GM21786 (cell line): Measurements from ENCODE around the gene CGB1.
"Not testable (repeated sequence)": the region's sequence is repeated elsewhere in the genome, so short reads cannot be mapped to it uniquely, and the experiment has no call there.

Experiments used
- ATAC-seq: cut with Tn5 transposase; IDR thresholded peaks from one replicate; pipeline ENCODE4 v1.9.1; 2021; ENCODE audit not compliant: unreplicated experiment

Gene CGB1

DNA sequence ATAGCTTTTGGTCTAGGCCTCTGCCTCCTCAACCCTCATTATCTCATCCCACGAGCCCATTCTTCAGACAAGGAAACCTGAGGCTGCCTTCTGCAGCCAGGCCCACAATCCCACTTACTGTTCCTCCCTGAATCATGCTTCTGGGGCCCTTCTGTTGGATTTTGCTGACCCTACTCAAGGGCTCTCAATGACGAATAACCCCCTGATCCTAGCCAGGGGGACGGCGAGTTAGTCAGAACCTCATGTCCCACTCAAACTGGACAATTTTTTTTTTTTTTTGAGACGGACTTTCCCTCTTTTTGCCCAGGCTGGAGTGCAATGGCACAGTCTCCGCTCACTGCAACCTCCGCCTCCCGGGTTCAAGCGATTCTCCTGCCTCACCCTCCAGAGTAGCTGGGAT lies 14.6 kb downstream of the CGB1 start:
- no peak for ATAC-seq

DNA sequence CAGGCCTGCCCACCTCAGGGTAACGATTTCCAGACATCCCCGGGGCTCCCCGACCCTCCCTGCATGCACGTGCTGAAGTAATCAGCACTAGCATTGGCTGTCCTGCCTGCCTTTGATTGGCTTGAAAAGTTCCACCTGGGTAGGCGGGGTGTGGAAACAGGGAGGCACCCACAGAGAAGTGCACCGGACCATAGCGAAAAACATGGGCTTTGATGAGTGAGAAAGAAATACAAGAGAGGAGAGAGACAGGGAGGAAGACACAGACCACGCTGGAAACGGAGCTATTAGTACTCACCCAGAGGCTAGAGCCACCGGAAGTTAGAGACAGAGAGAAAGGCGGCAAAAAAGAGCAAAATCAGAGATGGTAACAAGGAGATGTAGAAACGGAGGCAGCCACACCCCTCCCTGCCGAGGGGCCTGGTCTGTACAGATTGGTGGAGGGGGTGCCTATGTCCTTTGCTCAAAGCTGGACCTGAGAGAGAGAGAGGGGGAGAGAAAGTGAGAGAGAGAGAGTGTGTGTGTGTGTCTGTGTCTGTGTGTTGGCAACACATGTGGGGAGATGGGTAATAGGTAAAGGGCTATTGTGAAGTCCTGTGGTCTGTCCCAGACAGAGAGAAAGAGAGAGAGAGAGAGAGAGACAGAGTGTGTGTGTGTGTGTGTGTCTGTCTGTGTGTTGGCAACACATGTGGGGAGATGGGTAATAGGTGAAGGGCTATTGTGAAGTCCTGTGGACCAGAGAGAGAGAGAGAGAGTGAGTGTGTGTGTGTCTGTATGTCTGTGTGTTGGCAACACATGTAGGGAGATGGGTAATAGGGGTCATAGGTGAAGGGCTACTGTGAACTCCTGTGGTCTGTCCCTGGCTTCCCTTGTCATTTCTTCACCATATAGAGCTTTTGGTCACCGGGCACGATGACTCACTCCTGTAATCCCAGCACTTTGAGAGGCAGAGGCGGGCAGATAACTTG lies 15.5 kb downstream of the CGB1 start:
- ATAC-seq = no peak

DNA sequence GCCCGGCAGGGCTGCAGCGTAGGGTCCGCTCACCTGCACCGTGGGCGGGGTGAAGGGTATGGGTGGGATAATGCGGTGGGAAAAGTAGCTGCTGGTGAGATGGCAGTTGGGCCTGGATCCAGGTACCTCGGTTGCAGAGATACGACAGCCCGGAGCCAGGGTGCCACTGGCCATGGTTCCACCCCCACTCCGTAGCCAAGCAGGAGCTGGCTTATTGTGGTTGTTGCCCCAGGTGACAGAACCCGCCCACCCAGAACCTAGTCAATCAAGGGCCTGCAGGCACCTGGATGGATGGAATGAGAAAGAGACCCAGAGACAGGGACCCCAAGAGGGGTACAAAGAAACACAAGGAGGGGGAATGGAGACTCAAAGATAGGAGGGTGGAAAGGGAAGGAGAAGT lies 16.4 kb downstream of the CGB1 start:
- no peak for ATAC-seq

DNA sequence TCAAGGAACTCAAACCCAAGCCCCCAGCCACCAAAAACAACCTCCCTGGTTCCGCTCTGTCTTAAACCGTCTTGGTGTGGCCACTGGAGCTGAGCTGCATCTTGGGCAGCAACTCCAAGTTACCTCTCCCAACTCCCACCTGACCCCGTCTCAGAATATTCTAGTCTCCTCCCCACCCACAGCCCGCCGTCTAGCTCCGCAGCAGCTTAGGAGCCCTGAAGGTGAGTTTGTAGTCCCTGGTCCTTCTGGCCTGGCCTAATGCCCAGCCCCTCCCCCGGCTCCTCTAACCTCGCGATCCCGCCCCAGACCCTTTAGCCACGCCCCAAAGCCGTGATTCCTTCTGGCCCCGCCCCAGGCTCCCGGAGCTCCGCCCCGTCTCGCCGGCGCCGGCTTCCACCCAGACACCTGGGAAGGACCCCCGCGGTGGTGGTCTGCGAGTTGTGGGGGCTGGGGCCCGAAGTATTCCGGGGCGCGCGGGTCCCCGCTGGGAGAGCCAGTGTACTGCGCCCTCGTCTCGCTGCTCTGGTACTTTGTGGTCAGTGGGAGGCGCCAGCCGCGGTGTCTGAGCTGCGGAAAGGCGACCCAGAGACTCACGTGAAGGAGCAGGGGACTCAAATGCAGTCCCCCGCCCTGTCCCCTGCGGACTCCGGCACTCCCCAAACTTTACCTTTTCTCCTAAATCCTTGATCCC lies 17.3 kb downstream of the CGB1 start:
- no peak for ATAC-seq

DNA sequence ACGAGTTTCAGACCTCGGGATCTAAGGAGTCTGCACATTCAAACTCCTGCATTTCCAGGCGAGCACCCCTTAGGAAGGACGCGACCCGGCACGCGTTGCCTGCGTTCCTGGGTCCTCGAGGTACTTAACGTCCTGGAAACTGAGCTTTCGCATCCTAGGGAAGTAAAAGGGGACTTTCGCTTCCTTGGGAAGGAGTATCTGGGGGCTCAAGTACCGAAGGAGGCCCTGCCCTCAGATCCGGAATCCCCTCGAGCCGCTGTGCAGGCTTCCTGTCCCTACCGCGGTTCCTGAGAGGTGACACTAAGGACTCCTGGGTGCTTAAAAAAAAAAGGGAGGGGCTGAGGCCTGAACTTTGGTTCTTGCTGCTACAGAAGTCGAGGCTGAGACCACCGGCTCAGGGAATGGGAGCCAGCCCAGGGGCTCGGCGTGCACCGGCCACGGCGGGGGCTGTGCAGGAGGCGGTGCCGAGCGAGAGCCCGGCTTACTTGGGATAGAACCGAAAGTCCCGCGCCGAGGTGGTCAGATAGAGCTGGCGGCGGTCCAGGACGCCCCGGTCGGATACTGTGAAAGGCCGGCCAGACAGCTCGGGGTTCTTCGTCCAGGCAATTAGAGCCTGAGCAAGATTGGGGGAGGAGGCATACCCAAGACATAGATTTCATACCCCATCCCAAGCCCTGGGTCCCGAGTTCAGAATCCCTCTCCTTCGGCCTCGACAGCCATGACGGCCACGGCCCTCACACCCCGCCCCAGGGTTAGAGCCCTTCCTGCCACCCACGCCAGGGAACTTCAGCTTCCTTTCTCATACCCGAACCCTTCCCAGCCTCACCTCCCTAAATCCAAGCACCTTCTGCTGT lies 18.1 kb downstream of the CGB1 start:
- ATAC-seq = not testable (repeated sequence)

DNA sequence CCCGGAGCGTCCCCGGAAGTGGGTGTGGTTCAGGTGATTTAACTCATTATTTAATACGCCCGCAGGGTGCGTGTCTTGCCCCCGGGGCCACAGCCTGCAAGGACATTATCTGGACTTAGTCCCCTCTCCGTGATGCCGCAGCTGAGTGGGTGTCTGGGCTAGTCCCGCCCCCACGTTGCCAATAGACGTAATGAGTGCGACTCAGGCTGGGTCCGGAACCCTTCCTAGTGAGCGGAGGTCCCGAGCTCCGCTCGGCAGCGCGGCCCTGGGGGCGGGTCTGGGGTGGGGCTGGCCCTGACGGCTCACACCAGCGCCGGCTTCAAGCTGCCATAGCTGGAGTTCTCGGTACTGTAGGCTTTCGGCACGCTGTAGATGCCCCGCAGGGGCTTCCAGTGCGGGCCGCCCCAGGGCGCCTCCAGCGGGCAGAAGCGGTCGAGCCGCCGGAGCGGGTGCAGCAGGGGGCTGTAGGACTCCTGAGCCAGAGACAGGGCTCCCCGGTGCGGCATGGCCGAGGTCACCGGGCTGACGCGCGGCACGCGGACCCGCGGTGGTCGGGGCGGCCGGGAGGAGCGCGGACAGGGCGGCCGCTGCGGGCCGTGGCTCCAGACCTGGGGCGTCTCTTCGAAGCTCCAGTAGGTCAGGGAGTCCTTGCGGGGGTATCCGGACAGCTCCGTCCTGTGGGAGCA lies 18.9 kb downstream of the CGB1 start:
- ATAC-seq = no peak

DNA sequence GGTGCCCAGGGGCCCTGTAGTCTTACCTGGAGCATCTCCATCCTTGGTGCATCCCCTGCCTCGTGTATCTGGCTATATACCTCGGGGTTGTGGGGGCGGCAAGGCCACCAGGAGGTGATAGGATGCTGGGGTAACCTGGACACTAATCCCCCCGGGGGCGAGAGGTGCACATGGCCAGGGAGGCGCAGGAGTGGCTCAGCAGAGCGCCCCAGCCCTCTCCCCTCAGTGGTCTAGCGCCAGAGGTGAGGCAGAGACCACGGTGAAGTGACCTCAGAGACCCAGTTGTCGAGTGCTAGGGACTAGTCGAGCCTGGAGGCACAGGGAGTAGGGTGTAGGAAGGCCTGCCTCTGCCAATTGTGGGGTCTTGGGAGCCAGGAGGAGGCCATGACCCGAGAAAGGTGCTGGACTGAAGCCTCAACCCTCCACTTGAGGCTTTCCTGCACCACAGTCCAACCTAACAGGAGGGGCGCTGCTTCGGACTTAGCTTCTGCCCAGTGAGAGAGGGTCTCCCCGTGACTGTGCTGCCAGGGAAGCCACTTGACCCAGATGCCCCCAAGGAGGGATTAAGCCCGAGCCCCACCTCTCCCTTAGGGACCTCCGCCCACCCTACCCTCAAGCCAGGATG lies 19.5 kb downstream of the CGB1 start, which contains the start of gene LHB:
LHB (minus strand) TSS at position 51 of the 625 bp plus-strand sequence; CDS start at position 41, 10 bp downstream.
- no peak for ATAC-seq

DNA sequence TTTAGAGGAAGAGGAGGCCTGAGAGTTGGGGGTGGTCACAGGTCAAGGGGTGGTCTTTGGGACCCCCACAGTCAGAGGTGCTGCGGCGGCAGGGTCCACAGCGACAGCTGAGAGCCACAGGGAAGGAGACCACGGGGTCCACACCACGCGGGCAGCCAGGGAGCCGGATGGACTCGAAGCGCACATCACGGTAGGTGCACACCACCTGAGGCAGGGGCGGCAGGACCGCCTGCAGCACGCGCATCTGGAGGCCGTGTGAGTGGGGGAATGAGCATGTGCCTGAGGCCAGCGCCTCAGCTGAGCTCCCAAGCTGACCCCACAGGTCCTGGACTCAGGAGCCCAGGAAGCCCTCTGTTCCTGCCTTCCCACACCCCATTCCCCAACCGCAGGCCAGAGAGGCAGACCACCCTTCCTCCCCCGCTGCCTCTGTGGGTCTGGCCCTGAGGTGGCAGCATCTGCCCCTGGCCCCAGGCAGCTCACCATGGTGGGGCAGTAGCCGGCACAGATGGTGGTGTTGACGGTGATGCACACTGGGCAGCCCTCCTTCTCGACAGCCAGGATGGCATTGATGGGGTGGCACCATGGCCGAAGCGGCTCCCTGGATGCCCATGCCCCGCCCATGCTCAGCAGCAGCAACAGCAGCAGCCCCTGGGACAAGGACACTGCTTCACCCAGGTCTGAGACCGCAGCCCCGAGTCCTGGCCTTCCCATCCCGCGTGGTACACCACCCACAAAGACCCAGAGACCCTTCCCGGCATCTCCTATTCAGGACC lies 20.4 kb downstream of the CGB1 start:
- ATAC-seq = no peak

DNA sequence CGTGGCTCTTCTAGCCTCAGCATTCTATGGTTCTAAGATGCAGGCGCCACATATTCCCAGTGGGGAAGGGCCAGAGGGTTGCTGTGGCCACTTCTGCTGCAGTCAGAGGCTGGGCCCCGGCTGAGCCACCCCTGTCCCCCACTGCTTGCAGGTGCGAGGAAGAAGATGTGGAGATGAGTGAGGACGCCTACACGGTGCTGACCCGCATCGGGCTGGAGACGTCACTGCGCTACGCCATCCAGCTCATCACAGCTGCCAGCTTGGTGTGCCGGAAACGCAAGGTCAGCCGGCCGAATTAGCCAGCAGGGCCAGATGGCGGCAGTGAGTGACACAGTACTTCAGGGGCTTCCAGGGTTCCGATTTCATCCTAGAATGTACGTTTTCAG lies 21.8 kb downstream of the CGB1 start:
- no peak for ATAC-seq

DNA sequence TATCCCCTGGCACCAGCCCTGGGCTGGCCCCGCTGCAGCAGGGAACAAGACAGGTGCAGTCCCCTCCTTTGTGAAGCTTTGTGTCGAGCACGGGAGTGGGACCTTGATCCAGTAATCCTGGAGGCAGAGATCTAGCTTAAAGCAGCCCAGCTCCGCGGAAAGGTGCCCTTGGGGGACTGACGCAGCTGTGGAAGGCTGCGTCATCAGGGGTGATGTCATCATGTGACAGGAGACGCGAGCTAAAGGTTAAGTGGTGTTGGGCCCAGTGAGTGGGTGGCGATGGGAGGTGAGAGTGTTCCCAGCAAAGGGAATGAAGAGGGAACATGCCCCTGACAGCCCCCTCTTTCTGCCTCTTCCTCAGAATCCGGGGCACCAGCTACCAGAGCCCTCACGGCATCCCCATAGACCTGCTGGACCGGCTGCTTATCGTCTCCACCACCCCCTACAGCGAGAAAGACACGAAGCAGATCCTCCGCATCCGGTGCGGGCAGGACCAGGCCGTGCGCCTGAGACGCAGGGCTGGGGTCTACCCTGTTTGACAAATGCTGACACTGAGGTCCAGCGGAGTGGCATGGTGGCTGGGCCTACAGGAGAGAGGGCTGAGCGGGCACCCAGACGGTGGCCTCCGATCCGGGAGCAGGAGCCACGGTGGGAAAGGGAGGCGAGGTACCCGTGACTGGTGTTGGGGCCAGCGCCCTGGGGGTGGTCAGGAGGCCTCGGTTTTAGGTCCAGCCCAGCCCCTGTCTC lies 22.4 kb downstream of the CGB1 start:
- ATAC-seq = no peak

DNA sequence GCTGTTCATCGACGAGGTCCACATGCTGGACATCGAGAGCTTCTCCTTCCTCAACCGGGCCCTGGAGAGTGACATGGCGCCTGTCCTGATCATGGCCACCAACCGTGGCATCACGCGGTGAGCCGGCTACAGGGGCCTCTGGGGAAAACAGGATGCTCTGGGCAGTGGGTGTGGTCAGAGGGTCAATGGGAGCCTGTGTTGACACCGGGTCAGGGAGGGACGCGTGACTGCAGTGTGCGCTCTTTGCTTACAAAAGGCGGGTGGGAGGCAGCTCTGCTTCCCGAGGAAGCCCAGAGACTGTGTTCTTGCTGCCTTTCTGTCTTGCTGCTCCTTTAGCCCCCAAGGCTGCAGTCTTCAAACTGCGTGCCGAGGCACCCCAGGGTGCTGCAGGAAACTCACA lies 25.5 kb downstream of the CGB1 start:
- no peak for ATAC-seq

DNA sequence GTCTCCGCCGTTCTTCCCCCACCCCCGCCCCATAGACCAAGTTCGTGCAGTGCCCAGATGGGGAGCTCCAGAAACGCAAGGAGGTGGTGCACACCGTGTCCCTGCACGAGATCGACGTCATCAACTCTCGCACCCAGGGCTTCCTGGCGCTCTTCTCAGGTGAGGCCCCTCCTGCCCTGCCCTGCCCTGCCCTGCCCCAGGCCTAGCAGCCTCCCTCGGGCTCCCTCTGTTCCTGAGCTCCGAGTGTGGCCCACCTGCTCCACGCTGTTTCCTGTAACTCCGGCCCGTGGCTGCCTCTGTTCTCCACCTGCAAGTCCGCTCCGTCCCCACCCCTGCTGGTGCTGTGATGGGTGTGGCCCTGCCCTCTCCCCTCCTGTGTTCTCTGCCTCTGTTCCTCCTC lies 26.2 kb downstream of the CGB1 start:
- ATAC-seq = no peak

DNA sequence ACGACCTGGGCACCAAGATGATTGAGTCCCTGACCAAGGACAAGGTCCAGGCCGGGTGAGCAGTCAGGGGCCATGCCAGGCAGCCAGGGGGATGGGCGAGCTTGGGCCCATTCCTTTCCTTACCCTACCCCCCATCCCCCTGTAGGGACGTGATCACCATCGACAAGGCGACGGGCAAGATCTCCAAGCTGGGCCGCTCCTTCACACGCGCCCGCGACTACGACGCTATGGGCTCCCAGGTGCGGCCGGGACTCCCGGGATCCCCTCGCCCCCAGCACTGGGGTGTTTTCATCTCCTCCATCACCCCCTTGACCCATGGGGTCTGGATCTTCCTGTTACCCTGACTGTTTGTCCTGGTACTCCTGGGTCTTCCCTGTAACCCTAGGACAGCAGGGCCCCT lies 26.9 kb downstream of the CGB1 start:
- ATAC-seq = no peak

DNA sequence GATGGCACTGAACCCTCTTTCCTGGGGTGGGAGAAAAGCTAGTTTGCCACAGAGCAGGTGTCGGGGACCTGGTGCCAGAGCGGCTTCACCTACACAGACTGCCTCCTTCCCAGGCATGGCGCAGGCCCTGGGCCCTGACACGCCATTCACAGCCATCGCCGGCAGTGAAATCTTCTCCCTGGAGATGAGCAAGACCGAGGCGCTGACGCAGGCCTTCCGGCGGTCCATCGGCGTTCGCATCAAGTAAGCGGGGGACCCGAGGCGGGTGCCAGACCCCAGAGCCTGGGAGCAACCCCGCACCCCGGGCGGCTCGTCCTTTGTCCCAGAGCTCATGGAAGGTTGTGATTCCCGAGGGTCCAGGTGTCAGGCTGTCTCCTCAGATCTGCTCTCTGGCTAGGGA lies 29.8 kb downstream of the CGB1 start:
- no peak for ATAC-seq

DNA sequence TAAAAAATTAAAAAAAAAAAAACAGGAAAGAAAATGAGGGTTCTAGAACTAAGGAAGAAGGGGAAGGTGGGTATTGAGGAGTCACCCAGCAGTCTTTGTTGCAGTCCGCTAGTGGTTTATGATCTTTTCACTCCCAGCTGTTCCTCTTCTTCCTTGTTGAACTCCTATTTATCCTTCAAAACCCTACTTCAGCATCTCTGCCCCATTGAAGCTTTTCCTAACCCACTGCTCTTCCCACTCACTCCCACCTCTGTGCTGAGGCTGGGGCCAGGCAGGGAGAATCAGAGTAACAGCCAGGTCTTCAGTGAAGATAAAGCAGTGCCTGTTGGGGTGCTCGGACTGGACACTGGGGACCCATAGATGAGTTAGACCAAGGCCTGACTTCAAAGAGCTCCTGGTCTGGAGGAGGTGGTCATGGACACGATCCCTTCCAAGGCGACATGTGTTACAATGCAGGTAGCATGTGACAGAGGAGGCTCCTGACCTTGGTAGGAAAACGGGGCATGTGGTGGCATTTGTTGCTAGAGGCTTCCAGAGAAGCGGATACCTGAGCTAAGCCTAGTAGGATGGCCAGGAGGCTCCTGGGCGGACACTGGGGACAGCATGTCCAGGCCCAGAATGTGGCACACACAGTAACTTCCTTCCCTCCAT lies 31.6 kb downstream of the CGB1 start:
- no peak for ATAC-seq

DNA sequence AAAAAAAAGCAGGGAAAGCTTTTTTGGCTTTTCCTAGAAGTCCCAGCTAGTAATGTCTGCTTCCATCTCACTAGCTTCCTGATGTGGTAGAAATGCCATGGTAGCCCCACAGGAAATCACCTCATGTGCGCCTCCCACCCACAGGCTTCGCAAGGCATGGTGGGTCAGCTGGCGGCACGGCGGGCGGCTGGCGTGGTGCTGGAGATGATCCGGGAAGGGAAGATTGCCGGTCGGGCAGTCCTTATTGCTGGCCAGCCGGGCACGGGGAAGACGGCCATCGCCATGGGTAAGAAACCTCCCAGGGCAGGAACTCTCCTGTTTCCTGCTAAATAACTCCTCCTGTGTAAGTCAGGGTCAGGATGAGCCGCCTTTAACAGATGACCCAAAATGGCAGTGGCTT lies 32.6 kb downstream of the CGB1 start:
- no peak for ATAC-seq

DNA sequence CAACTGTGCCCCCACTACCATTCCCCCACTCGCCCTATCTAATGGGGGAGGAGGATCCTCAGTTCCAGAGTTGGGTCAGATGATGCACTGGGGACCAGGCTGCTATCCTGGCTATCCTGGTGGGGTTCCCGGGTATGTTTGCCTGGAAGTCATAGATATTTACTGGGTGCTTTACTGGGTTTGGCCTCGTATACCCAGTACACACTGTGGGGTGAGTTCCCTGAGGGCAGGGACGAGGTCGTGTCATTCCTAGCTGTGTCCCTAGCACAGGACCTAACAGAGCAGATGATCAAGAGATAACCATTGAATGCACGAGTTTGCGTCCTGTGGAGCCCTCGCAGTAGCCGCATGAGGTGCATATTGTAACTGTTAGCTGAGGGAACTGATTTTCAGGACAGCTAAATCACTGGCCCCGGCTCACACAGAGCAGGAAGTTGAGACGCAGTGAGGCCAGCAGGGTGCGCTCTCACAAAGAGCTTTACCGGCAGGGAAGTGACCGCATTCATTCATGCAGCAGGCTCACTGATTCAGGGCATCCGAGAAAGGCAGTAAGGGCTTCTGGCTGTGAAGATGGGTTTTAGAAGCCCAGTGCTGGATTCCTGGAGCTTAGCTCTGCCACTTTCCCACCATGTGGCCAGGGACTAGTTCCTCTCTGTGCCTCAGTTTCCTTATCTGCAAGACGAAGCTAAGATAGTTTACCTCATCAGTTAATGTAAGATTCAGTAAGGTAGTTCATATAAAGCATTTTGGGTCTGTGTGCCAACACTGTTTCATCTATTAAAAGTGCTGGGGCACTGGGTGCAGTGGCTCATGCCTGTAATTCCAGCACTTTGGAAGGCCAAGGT lies 37.0 kb downstream of the CGB1 start:
- ATAC-seq = no peak
